Measurements from ENCODE around the gene MARK3. TPM values are rescaled to one million over a fixed set of nuclear protein-coding genes. Genes with fewer than 3 reads are reported as not detected.

Gene MARK3
- total and polyA plus RNA-seq, 2 of the 13 experiments (the other 11 are each of a cell fraction or from before 2014, with no cell fraction given), result 47.7 to 56.6 TPM

DNA sequence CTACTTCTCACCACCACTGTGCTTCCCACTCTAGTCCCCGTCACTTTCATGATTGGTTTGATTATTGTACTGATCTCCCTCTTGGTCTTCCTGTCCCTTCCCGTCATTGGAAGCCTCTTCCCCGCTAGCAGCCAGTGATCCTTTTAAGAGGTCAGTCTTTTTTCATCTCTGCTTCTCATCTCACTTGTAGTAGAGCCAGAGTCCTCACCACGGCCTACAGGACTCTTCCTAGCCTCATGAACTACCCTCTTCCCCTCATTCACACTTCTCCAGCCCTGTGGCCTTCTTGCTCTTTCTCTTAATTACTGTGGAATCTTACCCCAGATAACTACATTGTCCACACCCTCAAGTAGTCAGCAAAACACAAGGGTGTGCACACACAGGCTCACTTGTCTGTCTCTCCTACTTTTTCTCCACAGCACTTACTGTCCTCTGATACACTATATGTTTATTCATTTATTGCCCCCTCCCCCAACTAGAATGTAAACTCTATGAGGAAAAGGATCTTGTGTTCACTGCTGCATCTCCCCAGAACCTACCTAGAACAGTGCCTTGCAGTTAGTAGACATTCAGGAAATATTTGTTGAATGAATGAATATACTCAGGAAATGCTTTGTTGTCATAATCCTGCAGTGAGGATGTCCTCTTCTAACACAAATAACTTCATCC, 71.1 kb downstream of the MARK3 start:
- Histone ChIP-seq H2AFZ (ENCODE audit: low read length) (no peak overlapping the region), H3K4me1 (ENCODE audit: insufficient read depth, low read length) (peaks cover 12% of the 10 kb centered on the region; the same call in 1 of the 2 replicates), H3K4me3 (replicated peaks in 1 of 3; ENCODE audit: insufficient read depth in 1 of 3, low read depth in 2 of 3, low read length in 3 of 3) (no peak overlapping the region), H3K4me2 (ENCODE audit: low read depth, low read length) (no peak overlapping the region), H3K27me3 (ENCODE audit: control insufficient read depth in 1 of 2, insufficient read depth in 2 of 2, low read length in 2 of 2) (no peaks in the 10 kb centered on the region), H4K20me1 (ENCODE audit: insufficient read depth, low read length) (no peaks in the 10 kb centered on the region), H3K9ac (ENCODE audit: insufficient read depth, low read depth, low read length) (no peak overlapping the region), H3K36me3 (replicated peaks in 1 of 2; ENCODE audit: control insufficient read depth in 1 of 2, insufficient read depth in 2 of 2, low read length in 2 of 2) (peaks cover 5 to 21% of the 10 kb centered on the region in 2 experiments; a peak in 4 of 5 replicates), H3K79me2 (ENCODE audit: insufficient read depth, low read length) (peaks cover 2% of the 10 kb centered on the region), H3K27ac (ENCODE audit: extremely low read length, insufficient read depth, low read length) (no peak overlapping the region), H3K9me3 (ENCODE audit: low read length) (no peaks in the 10 kb centered on the region)
- ChIA-PET POLR2A (no interaction called here), CTCF (ENCODE audit: low intra/inter-chr PET ratio, low total read pairs) (no interaction called here)
- DNase-seq (ENCODE audit: low spot score) (no peak), FAIRE-seq (no peak), ATAC-seq (no peak)
- in situ Hi-C loops (cut with HindIII; ENCODE audit: extremely low pct_ligation_motif_present, low pct_unique_long_range_greater_than_20kb), result no loop called here
- no TSS peak for BruUV-seq (replicated peaks)
- WGBS (ENCODE audit: low lambda C conversion rate), result 95% methylated on average over 4 of the region's 4 CpGs
- TF ChIP-seq KLF12 (CRISPR knock-in tag; IDR thresholded peaks at IDR 0.05; ENCODE audit: borderline replicate concordance) (no peak), FOXA1 (IDR thresholded peaks at IDR 0.05) (no peak), FOXA1 (CRISPR knock-in tag; IDR thresholded peaks at IDR 0.05) (no peak)
- intact Hi-C loops (cut with micrococcal nuclease; ENCODE audit: unreplicated experiment), result no loop called here

DNA sequence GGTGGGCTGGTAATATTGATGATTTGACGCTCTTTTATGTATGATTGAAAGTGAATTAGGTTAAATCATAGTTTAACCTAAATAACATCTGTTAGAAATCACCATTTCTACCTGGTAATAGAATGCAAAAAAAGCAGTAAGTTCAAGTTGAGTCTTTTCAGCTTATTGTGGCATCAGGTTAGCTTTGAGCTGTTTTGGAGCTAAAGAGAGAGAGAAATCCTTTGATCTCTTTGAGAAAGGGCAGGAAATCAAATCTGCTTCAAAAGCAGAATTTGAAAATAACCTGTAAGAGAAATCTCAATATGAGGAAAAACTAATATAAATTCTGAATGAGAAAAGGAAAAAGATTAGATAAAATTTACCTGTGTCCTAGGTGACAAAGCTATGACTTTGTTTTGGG, 75.2 kb downstream of the MARK3 start:
- WGBS (ENCODE audit: low lambda C conversion rate), result 100% methylated on average over 1 of the region's 1 CpG
- no peak overlapping the region for H3K27ac ChIP-seq (ENCODE audit: extremely low read length, insufficient read depth, low read length)
- H3K36me3 ChIP-seq (replicated peaks in 1 of 2; ENCODE audit: control insufficient read depth in 1 of 2, insufficient read depth in 2 of 2, low read length in 2 of 2), result peaks cover 5 to 36% of the 10 kb centered on the region in 2 experiments
- no TSS peak for BruUV-seq (replicated peaks)
- intact Hi-C loops (cut with micrococcal nuclease; ENCODE audit: unreplicated experiment) (no loop called here), in situ Hi-C loops (cut with HindIII; ENCODE audit: extremely low pct_ligation_motif_present, low pct_unique_long_range_greater_than_20kb) (no loop called here)
- no peak overlapping the region for H3K4me3 ChIP-seq (replicated peaks in 1 of 3; ENCODE audit: insufficient read depth in 1 of 3, low read depth in 2 of 3, low read length in 3 of 3)
- CTCF ChIA-PET (ENCODE audit: low intra/inter-chr PET ratio, low total read pairs), result no interaction called here
- H3K9me3 ChIP-seq (ENCODE audit: low read length), result no peaks in the 10 kb centered on the region
- ATAC-seq (no peak), FAIRE-seq (no peak), DNase-seq (ENCODE audit: low spot score) (no peak)
- H4K20me1 ChIP-seq (ENCODE audit: insufficient read depth, low read length), result no peaks in the 10 kb centered on the region
- no peak for TF ChIP-seq ZNF430 (CRISPR knock-in tag; IDR thresholded peaks at IDR 0.05)
- TF ChIP-seq, protein P1, sequence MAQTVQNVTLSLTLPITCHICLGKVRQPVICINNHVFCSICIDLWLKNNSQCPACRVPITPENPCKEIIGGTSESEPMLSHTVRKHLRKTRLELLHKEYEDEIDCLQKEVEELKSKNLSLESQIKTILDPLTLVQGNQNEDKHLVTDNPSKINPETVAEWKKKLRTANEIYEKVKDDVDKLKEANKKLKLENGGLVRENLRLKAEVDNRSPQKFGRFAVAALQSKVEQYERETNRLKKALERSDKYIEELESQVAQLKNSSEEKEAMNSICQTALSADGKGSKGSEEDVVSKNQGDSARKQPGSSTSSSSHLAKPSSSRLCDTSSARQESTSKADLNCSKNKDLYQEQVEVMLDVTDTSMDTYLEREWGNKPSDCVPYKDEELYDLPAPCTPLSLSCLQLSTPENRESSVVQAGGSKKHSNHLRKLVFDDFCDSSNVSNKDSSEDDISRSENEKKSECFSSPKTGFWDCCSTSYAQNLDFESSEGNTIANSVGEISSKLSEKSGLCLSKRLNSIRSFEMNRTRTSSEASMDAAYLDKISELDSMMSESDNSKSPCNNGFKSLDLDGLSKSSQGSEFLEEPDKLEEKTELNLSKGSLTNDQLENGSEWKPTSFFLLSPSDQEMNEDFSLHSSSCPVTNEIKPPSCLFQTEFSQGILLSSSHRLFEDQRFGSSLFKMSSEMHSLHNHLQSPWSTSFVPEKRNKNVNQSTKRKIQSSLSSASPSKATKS (CRISPR knock-in tag; IDR thresholded peaks at IDR 0.05), result no peak
- TF ChIP-seq, protein P2, sequence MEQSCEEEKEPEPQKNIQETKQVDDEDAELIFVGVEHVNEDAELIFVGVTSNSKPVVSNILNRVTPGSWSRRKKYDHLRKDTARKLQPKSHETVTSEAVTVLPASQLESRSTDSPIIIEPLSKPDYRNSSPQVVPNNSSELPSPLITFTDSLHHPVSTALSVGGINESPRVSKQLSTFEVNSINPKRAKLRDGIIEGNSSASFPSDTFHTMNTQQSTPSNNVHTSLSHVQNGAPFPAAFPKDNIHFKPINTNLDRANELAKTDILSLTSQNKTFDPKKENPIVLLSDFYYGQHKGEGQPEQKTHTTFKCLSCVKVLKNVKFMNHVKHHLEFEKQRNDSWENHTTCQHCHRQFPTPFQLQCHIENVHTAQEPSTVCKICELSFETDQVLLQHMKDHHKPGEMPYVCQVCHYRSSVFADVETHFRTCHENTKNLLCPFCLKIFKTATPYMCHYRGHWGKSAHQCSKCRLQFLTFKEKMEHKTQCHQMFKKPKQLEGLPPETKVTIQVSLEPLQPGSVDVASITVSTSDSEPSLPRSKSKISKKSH (CRISPR knock-in tag; IDR thresholded peaks at IDR 0.05; ENCODE audit: borderline replicate concordance), result no peak
- TF ChIP-seq FOXA1 (IDR thresholded peaks at IDR 0.05), result no peak
- TF ChIP-seq FOXA1 (CRISPR knock-in tag; IDR thresholded peaks at IDR 0.05), result no peak
- TF ChIP-seq HMGA1 (CRISPR knock-in tag; conservative IDR thresholded peaks at IDR 0.05), result no peak
- TF ChIP-seq ATRX (CRISPR knock-in tag; IDR thresholded peaks at IDR 0.05; ENCODE audit: borderline replicate concordance), result no peak
- TF ChIP-seq ZNF317 (CRISPR knock-in tag; IDR thresholded peaks at IDR 0.05), result no peak
- H3K9ac ChIP-seq (ENCODE audit: insufficient read depth, low read depth, low read length), result no peak overlapping the region
- no peaks in the 10 kb centered on the region for H3K27me3 ChIP-seq (ENCODE audit: control insufficient read depth in 1 of 2, insufficient read depth in 2 of 2, low read length in 2 of 2)
- POLR2A ChIA-PET, result no interaction called here
- no peaks in the 10 kb centered on the region for H3K79me2 ChIP-seq (ENCODE audit: insufficient read depth, low read length)
- no peak overlapping the region for H2AFZ ChIP-seq (ENCODE audit: low read length)
- H3K4me2 ChIP-seq (ENCODE audit: low read depth, low read length), result no peak overlapping the region
- H3K4me1 ChIP-seq (ENCODE audit: insufficient read depth, low read length), result peaks cover 12% of the 10 kb centered on the region; the same call in 1 of the 2 replicates
